Motor neuron (in vitro differentiated cells): ENCODE results near the gene FCGR3A. TPM values are rescaled to one million over a fixed set of nuclear protein-coding genes. Genes with fewer than 3 reads are reported as not detected.
"Not testable (repeated sequence)": the region's sequence is repeated elsewhere in the genome, so short reads cannot be mapped to it uniquely, and the experiment has no call there.

ENCODE experiments used
- ATAC-seq, 8 experiments: fragments of 200-7000 bp; cut with Tn5 transposase; replicated peaks in 6 of 8; 2 replicates each; pipeline ENCODE4 v1.8.0; 2021; ENCODE audit warnings: mild to moderate bottlenecking in 8 of 8, moderate library complexity in 8 of 8
- H3K27ac ChIP-seq, 2 donors: fragments of 250-450 bp; sonication (Bioruptor Pico); 2 replicates each; pipeline ENCODE4 v1.9.0; 2021; ENCODE audit warnings: antibody characterized with exemption in 2 of 2, mild to moderate bottlenecking in 2 of 2, moderate library complexity in 1 of 2
- H3K4me1 ChIP-seq, 2 donors: fragments of 250-450 bp; sonication (Bioruptor Pico); replicated peaks in 1 of 2; 2 replicates each; pipeline ENCODE4 v1.6.1; 2021; ENCODE audit warnings: antibody characterized with exemption in 2 of 2, mild to moderate bottlenecking in 2 of 2, moderate library complexity in 1 of 2
- H3K4me3 ChIP-seq, 5 donors: fragments of 250-450 bp; sonication (Bioruptor Pico); 2 replicates each; pipeline ENCODE4 v1.9.0; 2021; ENCODE audit warnings: antibody characterized with exemption in 5 of 5, mild to moderate bottlenecking in 5 of 5, moderate library complexity in 4 of 5
- WGBS, 10 experiments: fragments of 450-650 bp; shearing (Covaris generic); methylation state at CpG; one replicate each; pipeline ENCODE4 v1.0.0; 2022; 5-methylcytosine and 5-hydroxymethylcytosine counted together
- in situ Hi-C, 9 experiments: fragments of 400-800 bp; cut with MboI; loops; one replicate each; pipeline ENCODE4 v1.15.0; 2021; ENCODE audit warnings: low sequenced_read_pairs in 9 of 9, low pct_unique_long_range_greater_than_20kb in 2 of 9; ENCODE audit not compliant: unreplicated experiment in 9 of 9
- total RNA-seq, 8 experiments: library from RNA; unstranded; fragments of 300-600 nt; gene quantifications; 2 replicates each; pipeline versions ENCODE4 v1.2.3 to v1.2.4, GENCODE V29; 2022

FCGR3A gene
- total RNA-seq, 8 experiments from 2014 or later: 0.05 to 1.3 (median 0.34) TPM; not detected in 4

- in situ Hi-C loops, ATAC-seq, H3K4me3 ChIP-seq: not testable (repeated sequence)
Observed at GRCh38 chr1:161548749-161549406, 740 bp downstream of the FCGR3A start.

GRCh38 chr1:161547995-161548741 is 1.4 kb downstream of the FCGR3A start:
- 50 to 100% (median 88%) methylated on average over 1 of the region's 8 CpGs; no CpG with 5 or more reads in 4 of the 10 experiments for WGBS, 10 experiments
- H3K4me3 ChIP-seq, ATAC-seq, H3K4me1 ChIP-seq, H3K27ac ChIP-seq, in situ Hi-C loops: not testable (repeated sequence)

More at GRCh38 chr1:161548749-161549406, 740 bp downstream of the FCGR3A start:
- no CpG with 5 or more reads among the region's 2 CpGs for WGBS, 10 experiments
- not testable (repeated sequence) for H3K27ac ChIP-seq, H3K4me1 ChIP-seq

- in situ Hi-C loops, H3K4me1 ChIP-seq, ATAC-seq, H3K4me3 ChIP-seq, H3K27ac ChIP-seq: not testable (repeated sequence)
- 40 to 100% (median 78%) methylated on average over 1 to 9 of the region's 11 CpGs; no CpG with 5 or more reads in 1 of the 10 experiments for WGBS, 10 experiments
Observed at GRCh38 chr1:161545005-161545731, 4.5 kb downstream of the FCGR3A start.

GRCh38 chr1:161543125-161543524 is 6.5 kb downstream of the FCGR3A start:
- ATAC-seq, in situ Hi-C loops, H3K4me1 ChIP-seq, H3K4me3 ChIP-seq, H3K27ac ChIP-seq: not testable (repeated sequence)
- WGBS, 10 experiments: 57 to 100% (median 100%) methylated on average over 1 of the region's 1 CpG; no CpG with 5 or more reads in 5 of the 10 experiments

- H3K4me3 ChIP-seq, ATAC-seq, H3K27ac ChIP-seq, in situ Hi-C loops, H3K4me1 ChIP-seq: not testable (repeated sequence)
- 33 to 100% (median 97%) methylated on average over 1 to 3 of the region's 5 CpGs; no CpG with 5 or more reads in 4 of the 10 experiments for WGBS, 10 experiments
Observed at GRCh38 chr1:161542091-161542559, 7.5 kb downstream of the FCGR3A start.

- in situ Hi-C loops, H3K4me1 ChIP-seq, H3K27ac ChIP-seq: not testable (repeated sequence)
- 47 to 100% (median 68%) methylated on average over 2 to 10 of the region's 10 CpGs; no CpG with 5 or more reads in 2 of the 10 experiments for WGBS, 10 experiments
- peak in 2 of 8 experiments; percentile 4 to 12 for ATAC-seq
- H3K4me3 ChIP-seq: peak overlapping the region in 1 of 5 donors; percentile 45
Observed at GRCh38 chr1:161540570-161540960, 9.1 kb downstream of the FCGR3A start.

GRCh38 chr1:161539731-161540569 is 9.7 kb downstream of the FCGR3A start:
- H3K4me1 ChIP-seq, H3K27ac ChIP-seq, in situ Hi-C loops: not testable (repeated sequence)
- ATAC-seq: peak; percentile 84 to 95 (median 91)
- 0 to 11% (median 3%) methylated on average over 1 to 33 of the region's 41 CpGs; no CpG with 5 or more reads in 1 of the 10 experiments for WGBS, 10 experiments
- peak overlapping the region; percentile 23 to 50 (median 41) for H3K4me3 ChIP-seq

GRCh38 chr1:161538925-161539479 is 10.6 kb downstream of the FCGR3A start:
- 58 to 100% (median 88%) methylated on average over 1 to 6 of the region's 7 CpGs; no CpG with 5 or more reads in 2 of the 10 experiments for WGBS, 10 experiments
- ATAC-seq, in situ Hi-C loops, H3K4me1 ChIP-seq, H3K4me3 ChIP-seq, H3K27ac ChIP-seq: not testable (repeated sequence)

- WGBS, 10 experiments: 46 to 90% (median 80%) methylated on average over 1 to 7 of the region's 7 CpGs; no CpG with 5 or more reads in 3 of the 10 experiments
- H3K4me1 ChIP-seq, ATAC-seq, H3K4me3 ChIP-seq, in situ Hi-C loops, H3K27ac ChIP-seq: not testable (repeated sequence)
Observed at GRCh38 chr1:161537068-161537669, 12.4 kb downstream of the FCGR3A start.

GRCh38 chr1:161532644-161533567 is 16.7 kb downstream of the FCGR3A start:
- WGBS, 10 experiments: 4 to 45% (median 13%) methylated on average over 1 to 9 of the region's 16 CpGs; no CpG with 5 or more reads in 1 of the 10 experiments
- in situ Hi-C loops, H3K27ac ChIP-seq, ATAC-seq, H3K4me1 ChIP-seq: not testable (repeated sequence)
- H3K4me3 ChIP-seq: peak overlapping the region; percentile 1 to 78 (median 59)
